GM12878 (cell line): ENCODE data around the gene PDE10A. TPM values are rescaled to one million over a fixed set of nuclear protein-coding genes. Genes with fewer than 3 reads are reported as not detected.
"Not testable (repeated sequence)": the region's sequence is repeated elsewhere in the genome, so short reads cannot be mapped to it uniquely, and the experiment has no call there.

ENCODE experiments used
- ATAC-seq: fragments of 200-7000 bp; cut with Tn5 transposase; 3 replicates; pipeline ENCODE4 v1.9.1; 2020; ENCODE audit warnings: mild to moderate bottlenecking, moderate library complexity
- BruUV-seq: library from RNA; stranded (reverse); fragments of 400-500 nt; replicated peaks from 2 replicates; lab custom pipeline; 2021; lab: Mats Ljungman, UMichigan
- CTCF ChIA-PET: fragments of 300-600 bp; sonication (Branson Sonifier 250); formaldehyde crosslinking; extraction: SDS; loops from one replicate; lab custom pipeline; 2021; ENCODE audit warnings: inconsistent platforms; lab: Yijun Ruan, JAX
- POLR2A ChIA-PET: fragments of 350-600 bp; formaldehyde crosslinking; extraction: SDS; loops from one replicate; lab custom pipeline; 2021; ENCODE audit warnings: inconsistent platforms; lab: Charles Lee
- RAD21 ChIA-PET: fragments of 300-600 bp; sonication (Branson Sonifier 250); formaldehyde crosslinking; loops from one replicate; lab custom pipeline; 2023; ENCODE audit warnings: antibody characterized with exemption; ENCODE audit not compliant: unreplicated experiment; lab: Charles Lee
- SMC1A ChIA-PET: fragments of 300-600 bp; sonication (Branson Sonifier 250); formaldehyde crosslinking; loops from one replicate; lab custom pipeline; 2023; ENCODE audit not compliant: unreplicated experiment, uncharacterized antibody; lab: Charles Lee
- DNase-seq: peaks from one replicate; pipeline ENCODE4 v3.0.0-alpha.2; 2011; ENCODE audit warnings: low read depth, low spot score
- FAIRE-seq: peaks from 3 replicates; lab custom pipeline; 2011; peaks lifted over from hg19 to GRCh38; lab: Jason Lieb, UNC
- H2AFZ ChIP-seq: 2 replicates; pipeline ENCODE4 v1.6.0; 2011; ENCODE audit warnings: low read depth, low read length, control low read depth; ENCODE audit not compliant: control insufficient read depth
- H3K27ac ChIP-seq: 2 replicates; pipeline ENCODE4 v1.5.1; 2011; ENCODE audit warnings: control low read depth; ENCODE audit not compliant: control insufficient read depth, insufficient read depth
- H3K27me3 ChIP-seq, 2 experiments: replicated peaks in 1 of 2; 2 replicates each; pipeline versions ENCODE4 v1.6.0 to v1.6.1; 2011; ENCODE audit warnings: low read length in 1 of 2; ENCODE audit not compliant: control insufficient read depth in 2 of 2, insufficient read depth in 2 of 2
- H3K36me3 ChIP-seq, 2 experiments: 2 replicates each; pipeline ENCODE4 v1.5.1; 2011; ENCODE audit warnings: low read length in 1 of 2; ENCODE audit not compliant: control insufficient read depth in 2 of 2, insufficient read depth in 2 of 2
- H3K4me1 ChIP-seq: 2 replicates; pipeline ENCODE4 v1.6.1; 2011; ENCODE audit warnings: mild to moderate bottlenecking, low read length, moderate library complexity, mixed read lengths; ENCODE audit not compliant: control insufficient read depth, insufficient read depth
- H3K4me2 ChIP-seq: 2 replicates; pipeline ENCODE4 v1.6.0; 2011; ENCODE audit warnings: control low read depth; ENCODE audit not compliant: control insufficient read depth, insufficient read depth
- H3K4me3 ChIP-seq: fragments of 200-600 bp; sonication (generic); 2 replicates; pipeline ENCODE4 v1.5.1; 2016
- H3K79me2 ChIP-seq: 2 replicates; pipeline ENCODE4 v1.6.0; 2011; ENCODE audit warnings: low read length; ENCODE audit not compliant: control insufficient read depth, insufficient read depth
- H3K9ac ChIP-seq: 2 replicates; pipeline ENCODE4 v1.8.0; 2011; ENCODE audit warnings: low read length, control low read depth, mixed read lengths; ENCODE audit not compliant: control insufficient read depth, insufficient read depth
- H3K9me3 ChIP-seq: replicated peaks from 3 replicates; pipeline ENCODE4 v1.5.1; 2011; ENCODE audit warnings: mild to moderate bottlenecking, low read length; ENCODE audit not compliant: control insufficient read depth, insufficient read depth
- H4K20me1 ChIP-seq: 2 replicates; pipeline ENCODE4 v1.6.0; 2011; ENCODE audit not compliant: control insufficient read depth, insufficient read depth
- ASH2L ChIP-seq: fragments of 300-600, 200-600 bp; sonication (generic); IDR thresholded peaks from 2 replicates; pipeline ENCODE4 v1.6.1; 2017; ENCODE audit warnings: low read depth, mild to moderate bottlenecking, borderline replicate concordance
- BMI1 ChIP-seq: fragments of 450-650 bp; IDR thresholded peaks from 2 replicates; pipeline ENCODE4 v1.6.1; 2016; ENCODE audit warnings: mild to moderate bottlenecking, moderate library complexity, borderline replicate concordance
- CREB1 ChIP-seq: IDR thresholded peaks from 2 replicates; pipeline ENCODE4 v1.6.1; 2012; ENCODE audit warnings: low read depth, mild to moderate bottlenecking, inconsistent platforms
- ETV6 ChIP-seq, 2 experiments: fragments of 450-650 bp in 1 of 2; IDR thresholded peaks in 1 of 2; conservative IDR thresholded peaks in 1 of 2; 2 replicates each; pipeline ENCODE4 v1.6.1; 2014; ENCODE audit warnings: antibody characterized with exemption in 1 of 2, borderline replicate concordance in 1 of 2, low read depth in 1 of 2, mild to moderate bottlenecking in 1 of 2, moderate library complexity in 1 of 2
- FOXK2 ChIP-seq: fragments of 450-650 bp; IDR thresholded peaks from 2 replicates; pipeline ENCODE4 v1.6.1; 2017; ENCODE audit warnings: mild to moderate bottlenecking, moderate library complexity
- HDAC2 ChIP-seq: fragments of 200-600 bp; sonication (generic); IDR thresholded peaks from 2 replicates; pipeline ENCODE4 v1.6.1; 2017
- MXI1 ChIP-seq: fragments of 150-350 bp; IDR thresholded peaks from 2 replicates; pipeline ENCODE4 v1.6.1; 2011; ENCODE audit warnings: low read depth, mild to moderate bottlenecking, inconsistent platforms, low read length, improper control_type of control experiment
- MYB ChIP-seq: fragments of 150-350 bp; IDR thresholded peaks from 2 replicates; pipeline ENCODE4 v1.6.1; 2014; ENCODE audit warnings: mild to moderate bottlenecking, low read depth, low read length, borderline replicate concordance
- NBN ChIP-seq: fragments of 450-650 bp; IDR thresholded peaks from 2 replicates; pipeline ENCODE4 v1.6.1; 2016
- NFIC ChIP-seq: IDR thresholded peaks from 2 replicates; pipeline ENCODE4 v1.6.1; 2012; ENCODE audit warnings: low read depth, mild to moderate bottlenecking, inconsistent platforms, low read length, moderate library complexity
- NFXL1 ChIP-seq: fragments of 450-650 bp; IDR thresholded peaks from 2 replicates; pipeline ENCODE4 v1.6.1; 2017; ENCODE audit warnings: antibody characterized with exemption, mild to moderate bottlenecking, borderline replicate concordance
- PAX5 ChIP-seq: IDR thresholded peaks from 2 replicates; pipeline ENCODE4 v1.6.1; 2011; ENCODE audit warnings: low read depth, low read length, borderline replicate concordance
- RCOR1 ChIP-seq: conservative IDR thresholded peaks from 2 replicates; pipeline ENCODE4 v1.6.1; 2012; ENCODE audit warnings: low read depth, low read length, improper control_type of control experiment
- SREBF2 ChIP-seq: IDR thresholded peaks from 2 replicates; pipeline ENCODE4 v1.6.1; 2012; ENCODE audit warnings: mild to moderate bottlenecking, low read length
- SRF ChIP-seq, 2 experiments: IDR thresholded peaks; 2 replicates each; pipeline ENCODE4 v1.6.1; 2011; ENCODE audit warnings: low read depth in 2 of 2, low read length in 2 of 2, mild to moderate bottlenecking in 1 of 2, moderate library complexity in 1 of 2
- STAT3 ChIP-seq: IDR thresholded peaks from 2 replicates; pipeline ENCODE4 v1.6.1; 2011; ENCODE audit warnings: low read depth, low read length, improper control_type of control experiment
- TCF3 ChIP-seq: IDR thresholded peaks from 2 replicates; pipeline ENCODE4 v1.6.1; 2012; ENCODE audit warnings: low read depth, mild to moderate bottlenecking, low read length, borderline replicate concordance; ENCODE audit not compliant: insufficient read depth
- WGBS: methylation state at CpG from one replicate; pipeline ENCODE4 v1.1.6; 2016; ENCODE audit warnings: low lambda C conversion rate; ENCODE audit not compliant: insufficient replicate concordance, insufficient coverage; ENCODE audit errors: missing lambda C conversion rate; 5-methylcytosine and 5-hydroxymethylcytosine counted together
- in situ Hi-C: fragments of 300-500 bp; cut with MboI; formaldehyde crosslinking; loops from 9 replicates; pipeline ENCODE4 v1.14.3; 2018; ENCODE audit warnings: mixed read lengths
- intact Hi-C: fragments of 100-400 bp; cut with micrococcal nuclease; formaldehyde crosslinking; loops from one replicate; pipeline ENCODE4 v1.14.2; 2022; ENCODE audit not compliant: unreplicated experiment
- polyA plus RNA-seq, 11 experiments: library from polyadenylated mRNA; depleted of rRNA in 4 of 11; unstranded in 6 of 11; stranded (reverse) in 5 of 11; fragments of >200 nt; fragmentation: Nextera tagmentation in 4 of 11; fragmentation: Illumina TruSeq in 1 of 11; extraction: Ambion mirVana in 4 of 11; extraction: Trizol in 1 of 11; gene quantifications; 1 replicate in 1 of 11; 2 replicates in 10 of 11; pipeline versions ENCODE4 v1.2.1 to v1.2.3, GENCODE V29; 2011 to 2016; ENCODE audit warnings: inconsistent platforms in 2 of 11, missing spikeins in 2 of 11, low read depth in 1 of 11
- total RNA-seq, 4 experiments: library from RNA; depleted of rRNA in 3 of 4; stranded (reverse); fragments of >200 nt in 3 of 4; fragmentation: Illumina TruSeq in 1 of 4; extraction: Trizol in 1 of 4; gene quantifications; 2 replicates each; pipeline versions ENCODE4 v1.2.1 to v1.2.3, GENCODE V29; 2013 to 2021

Gene PDE10A
- total and polyA plus RNA-seq, 10 of the 15 experiments (the other 5 are each of a cell fraction or from before 2014, with no cell fraction given) = under 0.01 to 1.3 (median 0.03) TPM; not detected in 2

- CTCF ChIA-PET = no interaction called here
- Histone ChIP-seq H3K79me2 (no peaks in the 10 kb centered on the region), H3K9me3 (no peaks in the 10 kb centered on the region), H3K4me1 (no peaks in the 10 kb centered on the region), H3K4me3 (no peak overlapping the region), H3K9ac (no peak overlapping the region), H3K4me2 (no peak overlapping the region), H3K27ac (no peak overlapping the region), H3K36me3 (no peaks in the 10 kb centered on the region), H4K20me1 (no peaks in the 10 kb centered on the region; the same call in 1 of the 2 replicates), H2AFZ (no peak overlapping the region), H3K27me3 (no peaks in the 10 kb centered on the region)
- ATAC-seq (no peak), FAIRE-seq (no peak), DNase-seq (no peak)
- intact Hi-C loops (no loop called here), in situ Hi-C loops (no loop called here)
- RAD21 ChIA-PET = no interaction called here
- TF ChIP-seq MXI1 (no peak), NFIC (no peak), ASH2L (no peak), PAX5 (no peak), BMI1 (no peak), NBN (no peak), RCOR1 (no peak), TCF3 (no peak), MYB (no peak), SREBF2 (no peak), ETV6 (conservative IDR thresholded peaks at IDR 0.05 in 1 of 2, IDR thresholded peaks at IDR 0.05 in 1 of 2; ENCODE audit: borderline replicate concordance in 1 of 2, low read depth in 1 of 2) (no peak), SRF (IDR thresholded peaks at IDR 0.05; ENCODE audit: low read depth in 2 of 2, low read length in 2 of 2) (no peak), CREB1 (no peak), HDAC2 (no peak), FOXK2 (no peak), NFXL1 (no peak), STAT3 (no peak)
- SMC1A ChIA-PET = no interaction called here
- 3% methylated on average over 3 of the region's 3 CpGs for WGBS
- BruUV-seq = no TSS peak
- POLR2A ChIA-PET = no interaction called here
These were observed 51.7 kb downstream of the PDE10A start for GRCh38 chr6:165611294-165611693.

- H3K4me1 ChIP-seq, H3K27ac ChIP-seq, H3K36me3 ChIP-seq, in situ Hi-C loops, CTCF ChIA-PET, SMC1A ChIA-PET, RAD21 ChIA-PET, H3K79me2 ChIP-seq, H3K9me3 ChIP-seq, ATAC-seq, intact Hi-C loops, POLR2A ChIA-PET, H3K27me3 ChIP-seq, BruUV-seq, H3K4me3 ChIP-seq, H4K20me1 ChIP-seq, FAIRE-seq, H3K4me2 ChIP-seq, H3K9ac ChIP-seq, DNase-seq, H2AFZ ChIP-seq: not testable (repeated sequence)
- WGBS = 0% methylated on average over 1 of the region's 1 CpG
These were observed 54.5 kb downstream of the PDE10A start for GRCh38 chr6:165608577-165608976.
